Progenitor cell of endocrine pancreas (in vitro differentiated cells): ENCODE results near the gene FZR1. TPM values are rescaled to one million over a fixed set of nuclear protein-coding genes. Genes with fewer than 3 reads are reported as not detected.

Source experiments
- DNase-seq: peaks from one replicate; pipeline ENCODE4 v3.0.0; 2021; ENCODE audit warnings: low spot score; ENCODE audit not compliant: unreplicated experiment
- H3K27ac Mint-ChIP-seq: 2 replicates; pipeline ENCODE4 v1.8.0; 2021; ENCODE audit warnings: mild to moderate bottlenecking, moderate library complexity, mixed read lengths
- H3K27me3 Mint-ChIP-seq: 2 replicates; pipeline ENCODE4 v1.8.0; 2021; ENCODE audit warnings: mixed read lengths
- H3K36me3 Mint-ChIP-seq: 2 replicates; pipeline ENCODE4 v1.8.0; 2022; ENCODE audit warnings: mixed read lengths; ENCODE audit not compliant: insufficient read depth
- H3K4me1 Mint-ChIP-seq: 2 replicates; pipeline ENCODE4 v1.8.0; 2021; ENCODE audit warnings: low read depth, mixed read lengths
- H3K4me3 Mint-ChIP-seq: 2 replicates; pipeline ENCODE4 v1.8.0; 2021; ENCODE audit warnings: low read depth, mild to moderate bottlenecking, moderate library complexity, mixed read lengths
- H3K9me3 Mint-ChIP-seq: 2 replicates; pipeline ENCODE4 v1.8.0; 2021; ENCODE audit warnings: low read depth, mixed read lengths
- total RNA-seq: library from RNA; stranded (reverse); gene quantifications from 2 replicates; pipeline ENCODE4 v1.2.1, GENCODE V29; 2021
- TF ChIP-seq, protein P1 (sequence below): fragments of 200-600 bp; sonication (generic); IDR thresholded peaks from one replicate; pipeline ENCODE4 v1.5.0; 2021; ENCODE audit warnings: antibody characterized with exemption, mild to moderate bottlenecking; ENCODE audit not compliant: unreplicated experiment

Gene FZR1
- total RNA-seq, 1 donor from 2014 or later: 70.5 TPM

DNA sequence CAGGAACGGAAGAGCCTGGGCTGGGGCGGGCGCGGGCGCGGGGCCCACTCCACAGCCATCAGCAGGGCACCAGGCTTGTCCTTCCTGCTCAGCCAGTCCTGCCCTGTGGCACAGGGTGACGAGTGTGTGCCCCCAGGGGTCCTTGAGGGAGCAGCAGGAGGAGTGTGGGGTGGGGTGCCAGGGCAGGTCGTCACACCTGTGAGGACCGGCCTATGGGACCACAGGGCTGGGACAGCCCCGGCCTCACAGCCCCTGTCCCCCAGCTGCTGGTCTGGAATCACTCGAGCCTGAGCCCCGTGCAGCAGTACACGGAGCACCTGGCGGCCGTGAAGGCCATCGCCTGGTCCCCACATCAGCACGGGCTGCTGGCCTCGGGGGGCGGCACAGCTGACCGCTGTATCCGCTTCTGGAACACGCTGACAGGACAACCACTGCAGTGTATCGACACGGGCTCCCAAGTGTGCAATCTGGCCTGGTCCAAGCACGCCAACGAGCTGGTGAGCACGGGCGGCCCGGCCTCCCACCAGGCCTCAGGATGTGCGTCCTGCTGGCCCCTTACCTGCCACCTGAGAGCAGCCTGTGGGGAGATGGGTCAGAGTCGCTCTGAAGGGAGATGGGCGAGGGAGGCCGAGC, 26.2 kb downstream of the FZR1 start:
- Mint-ChIP-seq H3K27ac (no peak overlapping the region), H3K36me3 (peaks cover 10% of the 10 kb centered on the region), H3K27me3 (no peaks in the 10 kb centered on the region), H3K4me1 (no peaks in the 10 kb centered on the region), H3K9me3 (no peaks in the 10 kb centered on the region), H3K4me3 (no peak overlapping the region)
- TF ChIP-seq, protein P1, sequence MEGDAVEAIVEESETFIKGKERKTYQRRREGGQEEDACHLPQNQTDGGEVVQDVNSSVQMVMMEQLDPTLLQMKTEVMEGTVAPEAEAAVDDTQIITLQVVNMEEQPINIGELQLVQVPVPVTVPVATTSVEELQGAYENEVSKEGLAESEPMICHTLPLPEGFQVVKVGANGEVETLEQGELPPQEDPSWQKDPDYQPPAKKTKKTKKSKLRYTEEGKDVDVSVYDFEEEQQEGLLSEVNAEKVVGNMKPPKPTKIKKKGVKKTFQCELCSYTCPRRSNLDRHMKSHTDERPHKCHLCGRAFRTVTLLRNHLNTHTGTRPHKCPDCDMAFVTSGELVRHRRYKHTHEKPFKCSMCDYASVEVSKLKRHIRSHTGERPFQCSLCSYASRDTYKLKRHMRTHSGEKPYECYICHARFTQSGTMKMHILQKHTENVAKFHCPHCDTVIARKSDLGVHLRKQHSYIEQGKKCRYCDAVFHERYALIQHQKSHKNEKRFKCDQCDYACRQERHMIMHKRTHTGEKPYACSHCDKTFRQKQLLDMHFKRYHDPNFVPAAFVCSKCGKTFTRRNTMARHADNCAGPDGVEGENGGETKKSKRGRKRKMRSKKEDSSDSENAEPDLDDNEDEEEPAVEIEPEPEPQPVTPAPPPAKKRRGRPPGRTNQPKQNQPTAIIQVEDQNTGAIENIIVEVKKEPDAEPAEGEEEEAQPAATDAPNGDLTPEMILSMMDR: no peak
- DNase-seq: no peak

DNA sequence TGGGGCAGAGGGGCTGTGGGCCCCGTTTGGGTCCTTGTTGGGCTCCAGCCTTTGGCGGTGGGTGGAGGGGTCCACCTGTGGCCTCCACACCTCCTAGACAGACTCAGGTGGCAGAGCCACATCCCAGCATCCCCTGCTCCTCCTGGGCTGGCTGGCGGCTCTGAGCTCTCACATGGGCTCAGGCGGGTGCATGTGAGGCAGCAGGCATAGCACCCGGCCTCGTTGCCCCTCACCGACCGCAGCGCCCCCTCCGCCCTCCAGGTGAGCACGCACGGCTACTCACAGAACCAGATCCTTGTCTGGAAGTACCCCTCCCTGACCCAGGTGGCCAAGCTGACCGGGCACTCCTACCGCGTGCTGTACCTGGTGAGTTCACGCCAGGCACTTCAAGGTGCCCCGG, 26.9 kb downstream of the FZR1 start:
- Mint-ChIP-seq H3K27me3 (no peaks in the 10 kb centered on the region), H3K27ac (no peak overlapping the region), H3K36me3 (peaks cover 10% of the 10 kb centered on the region), H3K9me3 (no peaks in the 10 kb centered on the region), H3K4me3 (no peak overlapping the region), H3K4me1 (no peaks in the 10 kb centered on the region)
- TF ChIP-seq, protein P1: no peak
- DNase-seq: no peak

DNA sequence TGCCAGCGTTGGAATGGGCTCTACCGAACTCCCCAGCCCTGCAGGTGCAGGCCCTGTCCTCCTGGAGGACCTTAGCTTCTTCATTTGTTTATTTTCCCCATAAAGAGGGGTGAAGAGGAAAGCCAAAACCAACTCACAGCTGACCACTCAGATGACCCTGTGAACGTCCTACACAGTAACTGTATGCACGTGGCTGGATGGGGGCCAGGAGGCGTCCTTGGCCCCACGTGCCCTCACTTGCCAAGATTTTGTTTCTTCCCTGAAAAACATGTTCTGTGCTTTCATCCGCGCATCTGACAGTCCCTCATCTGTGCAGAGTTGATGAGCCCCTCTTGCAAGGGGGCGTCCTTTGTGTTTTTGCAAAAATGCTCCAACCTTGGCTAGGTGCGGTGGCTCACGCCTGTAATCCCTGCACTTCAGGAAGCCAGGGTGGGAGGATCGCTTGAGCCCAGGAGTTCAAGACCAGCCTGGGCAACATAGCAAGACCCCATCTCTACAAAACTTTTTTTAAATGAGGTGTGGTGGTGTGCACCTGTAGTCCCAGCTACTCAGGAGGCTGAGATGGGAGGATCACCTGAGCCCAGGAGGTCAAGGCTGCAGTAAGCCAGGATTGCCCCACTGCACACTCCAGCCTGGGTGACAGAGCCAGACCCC, 27.6 kb downstream of the FZR1 start:
- TF ChIP-seq, protein P1: no peak
- H3K27ac Mint-ChIP-seq: no peak overlapping the region
- H3K27me3 Mint-ChIP-seq: no peaks in the 10 kb centered on the region
- DNase-seq: no peak
- H3K4me3 Mint-ChIP-seq: no peak overlapping the region
- H3K4me1 Mint-ChIP-seq: no peaks in the 10 kb centered on the region
- H3K9me3 Mint-ChIP-seq: no peaks in the 10 kb centered on the region
- peaks cover 10% of the 10 kb centered on the region for H3K36me3 Mint-ChIP-seq

DNA sequence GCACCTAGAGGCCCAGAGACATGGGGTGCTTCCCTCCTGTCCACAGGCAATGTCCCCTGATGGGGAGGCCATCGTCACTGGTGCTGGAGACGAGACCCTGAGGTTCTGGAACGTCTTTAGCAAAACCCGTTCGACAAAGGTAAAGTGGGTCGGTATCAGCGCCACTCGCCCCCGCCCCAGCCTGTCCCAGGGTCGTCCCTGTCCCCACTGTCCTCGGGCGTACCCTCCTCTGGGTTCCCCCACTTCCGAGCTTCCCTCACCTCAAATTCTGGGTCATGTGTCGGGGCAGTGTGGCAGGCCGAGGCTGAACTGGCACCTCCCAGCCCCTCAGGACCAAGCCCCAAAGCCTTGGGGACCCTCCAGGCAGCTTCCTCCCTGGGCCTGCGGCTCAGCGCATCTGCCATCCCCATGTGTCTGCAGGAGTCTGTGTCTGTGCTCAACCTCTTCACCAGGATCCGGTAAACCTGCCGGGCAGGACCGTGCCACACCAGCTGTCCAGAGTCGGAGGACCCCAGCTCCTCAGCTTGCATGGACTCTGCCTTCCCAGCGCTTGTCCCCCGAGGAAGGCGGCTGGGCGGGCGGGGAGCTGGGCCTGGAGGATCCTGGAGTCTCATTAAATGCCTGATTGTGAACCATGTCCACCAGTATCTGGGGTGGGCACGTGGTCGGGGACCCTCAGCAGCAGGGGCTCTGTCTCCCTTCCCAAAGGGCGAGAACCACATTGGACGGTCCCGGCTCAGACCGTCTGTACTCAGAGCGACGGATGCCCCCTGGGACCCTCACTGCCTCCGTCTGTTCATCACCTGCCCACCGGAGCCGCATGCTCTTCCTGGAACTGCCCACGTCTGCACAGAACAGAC, 28.5 kb downstream of the FZR1 start:
- H3K4me1 Mint-ChIP-seq: peaks cover 4% of the 10 kb centered on the region
- no peaks in the 10 kb centered on the region for H3K9me3 Mint-ChIP-seq
- H3K27me3 Mint-ChIP-seq: no peaks in the 10 kb centered on the region
- H3K36me3 Mint-ChIP-seq: peaks cover 13% of the 10 kb centered on the region
- no peak overlapping the region for H3K4me3 Mint-ChIP-seq
- TF ChIP-seq, protein P1: no peak
- no peak for DNase-seq
- no peak overlapping the region for H3K27ac Mint-ChIP-seq

DNA sequence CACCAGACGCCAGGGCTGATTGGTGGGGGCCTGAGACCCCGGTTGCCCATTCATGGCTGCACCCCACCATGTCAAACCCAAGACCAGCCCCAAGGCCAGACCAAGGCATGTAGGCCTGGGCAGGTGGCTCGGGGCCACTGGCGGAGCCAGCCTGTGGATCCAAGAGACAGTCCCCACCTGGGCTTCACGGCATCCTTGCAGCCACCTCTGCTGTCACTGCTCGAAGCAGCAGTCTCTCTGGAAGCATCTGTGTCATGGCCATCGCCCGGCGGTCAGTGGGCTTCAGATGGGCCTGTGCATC, 29.1 kb downstream of the FZR1 start:
- TF ChIP-seq, protein P1: no peak
- no peaks in the 10 kb centered on the region for H3K9me3 Mint-ChIP-seq
- no peak for DNase-seq
- no peak overlapping the region for H3K4me3 Mint-ChIP-seq
- no peaks in the 10 kb centered on the region for H3K27me3 Mint-ChIP-seq
- H3K4me1 Mint-ChIP-seq: peaks cover 4% of the 10 kb centered on the region
- H3K36me3 Mint-ChIP-seq: peaks cover 14% of the 10 kb centered on the region
- no peak overlapping the region for H3K27ac Mint-ChIP-seq
